Measurements from ENCODE around the gene PLA2G6. TPM values are rescaled to one million over a fixed set of nuclear protein-coding genes. Genes with fewer than 3 reads are reported as not detected.

Gene PLA2G6
- total RNA-seq, 2 experiments from 2014 or later = 65.0 to 72.0 TPM

GRCh38 chr22:38075105-38075825, 106.4 kb downstream of the PLA2G6 start:
- Mint-ChIP-seq H3K4me3 (no peak overlapping the region), H3K27ac (peak overlapping the region; percentile 64), H3K4me1 (no peaks in the 10 kb centered on the region), H3K36me3 (ENCODE audit: low read depth) (no peaks in the 10 kb centered on the region), H3K27me3 (peaks cover 9% of the 10 kb centered on the region), H3K9me3 (no peaks in the 10 kb centered on the region)
- ChIA-PET CTCF (no interaction called here), POLR2A (no interaction called here)
- DNase-seq = no peak

- H3K27ac Mint-ChIP-seq = no peak overlapping the region
- H3K27me3 Mint-ChIP-seq = peaks cover 1% of the 10 kb centered on the region
- no peaks in the 10 kb centered on the region for H3K9me3 Mint-ChIP-seq
- CTCF ChIA-PET = no interaction called here
- no peaks in the 10 kb centered on the region for H3K36me3 Mint-ChIP-seq (ENCODE audit: low read depth)
- no peak for DNase-seq
- H3K4me1 Mint-ChIP-seq = no peaks in the 10 kb centered on the region
- POLR2A ChIA-PET = no interaction called here
- no peak overlapping the region for H3K4me3 Mint-ChIP-seq
Observed at GRCh38 chr22:38074181-38075104, 107.2 kb downstream of the PLA2G6 start.

- no peak for DNase-seq
- H3K36me3 Mint-ChIP-seq (ENCODE audit: low read depth) = no peaks in the 10 kb centered on the region
- no peaks in the 10 kb centered on the region for H3K4me1 Mint-ChIP-seq
- H3K27ac Mint-ChIP-seq = no peak overlapping the region
- no peaks in the 10 kb centered on the region for H3K27me3 Mint-ChIP-seq
- POLR2A ChIA-PET = no interaction called here
- no peaks in the 10 kb centered on the region for H3K9me3 Mint-ChIP-seq
- H3K4me3 Mint-ChIP-seq = no peak overlapping the region
- CTCF ChIA-PET = interaction anchor here (0.6 kb wide), 1 partner anchor 817 kb away, joined by 4 read pairs; no protein-coding TSS in a partner anchor
Observed at GRCh38 chr22:38073150-38074130, 108.2 kb downstream of the PLA2G6 start.

GRCh38 chr22:38072322-38073149, 109.1 kb downstream of the PLA2G6 start:
- no peaks in the 10 kb centered on the region for H3K9me3 Mint-ChIP-seq
- no peaks in the 10 kb centered on the region for H3K36me3 Mint-ChIP-seq (ENCODE audit: low read depth)
- CTCF ChIA-PET = no interaction called here
- POLR2A ChIA-PET = no interaction called here
- no peak overlapping the region for H3K4me3 Mint-ChIP-seq
- H3K27me3 Mint-ChIP-seq = no peaks in the 10 kb centered on the region
- no peaks in the 10 kb centered on the region for H3K4me1 Mint-ChIP-seq
- no peak for DNase-seq
- H3K27ac Mint-ChIP-seq = no peak overlapping the region

GRCh38 chr22:38071421-38072321, 110.0 kb downstream of the PLA2G6 start:
- Mint-ChIP-seq H3K27me3 (no peaks in the 10 kb centered on the region), H3K4me3 (no peak overlapping the region), H3K9me3 (no peaks in the 10 kb centered on the region), H3K4me1 (no peaks in the 10 kb centered on the region), H3K27ac (no peak overlapping the region), H3K36me3 (ENCODE audit: low read depth) (no peaks in the 10 kb centered on the region)
- ChIA-PET CTCF (interaction anchor here (1.6 to 2.4 kb wide), 2 partner anchors 15 to 19 kb away, joined by 4 to 6 read pairs; partner anchors contain the start of gene PICK1), POLR2A (no interaction called here)
- no peak for DNase-seq

GRCh38 chr22:38070250-38070921, 111.2 kb downstream of the PLA2G6 start:
- CTCF ChIA-PET = interaction anchor here (0.9 to 2.4 kb wide), 3 partner anchors 13 to 30 kb away, joined by 3 to 6 read pairs (median 4); partner anchors contain the start of gene PICK1
- POLR2A ChIA-PET = interaction anchor here (0.7 kb wide), 1 partner anchor 21 kb away, joined by 3 read pairs; no protein-coding TSS in a partner anchor
- Mint-ChIP-seq H3K9me3 (no peaks in the 10 kb centered on the region), H3K36me3 (ENCODE audit: low read depth) (peaks cover 3% of the 10 kb centered on the region), H3K4me1 (no peaks in the 10 kb centered on the region), H3K4me3 (no peak overlapping the region), H3K27me3 (no peaks in the 10 kb centered on the region), H3K27ac (no peak overlapping the region)
- no peak for DNase-seq

- CTCF ChIA-PET = interaction anchor here (0.9 to 2.4 kb wide), 3 partner anchors 13 to 31 kb away, joined by 3 to 6 read pairs (median 4); partner anchors contain the start of gene PICK1
- H3K36me3 Mint-ChIP-seq (ENCODE audit: low read depth) = peaks cover 3% of the 10 kb centered on the region
- no peaks in the 10 kb centered on the region for H3K9me3 Mint-ChIP-seq
- POLR2A ChIA-PET = interaction anchor here (0.7 kb wide), 1 partner anchor 22 kb away, joined by 3 read pairs; no protein-coding TSS in a partner anchor
- no peaks in the 10 kb centered on the region for H3K27me3 Mint-ChIP-seq
- no peak overlapping the region for H3K27ac Mint-ChIP-seq
- DNase-seq = no peak
- no peaks in the 10 kb centered on the region for H3K4me1 Mint-ChIP-seq
- no peak overlapping the region for H3K4me3 Mint-ChIP-seq
Observed at GRCh38 chr22:38069372-38070249, 112.0 kb downstream of the PLA2G6 start.

GRCh38 chr22:38068641-38069371, 112.8 kb downstream of the PLA2G6 start:
- no peaks in the 10 kb centered on the region for H3K9me3 Mint-ChIP-seq
- H3K4me3 Mint-ChIP-seq = no peak overlapping the region
- no peak overlapping the region for H3K27ac Mint-ChIP-seq
- H3K27me3 Mint-ChIP-seq = no peaks in the 10 kb centered on the region
- no peak for DNase-seq
- CTCF ChIA-PET = no interaction called here
- POLR2A ChIA-PET = no interaction called here
- peaks cover 3% of the 10 kb centered on the region for H3K36me3 Mint-ChIP-seq (ENCODE audit: low read depth)
- H3K4me1 Mint-ChIP-seq = no peaks in the 10 kb centered on the region

GRCh38 chr22:38067761-38068360, 113.8 kb downstream of the PLA2G6 start:
- Mint-ChIP-seq H3K9me3 (no peaks in the 10 kb centered on the region), H3K4me3 (no peak overlapping the region), H3K4me1 (no peaks in the 10 kb centered on the region), H3K27ac (peak overlapping the region; percentile 57), H3K36me3 (ENCODE audit: low read depth) (peaks cover 5% of the 10 kb centered on the region), H3K27me3 (no peaks in the 10 kb centered on the region)
- POLR2A ChIA-PET = no interaction called here
- CTCF ChIA-PET = no interaction called here
- DNase-seq = no peak

Measured in activated CD4-positive, alpha-beta T cell treated with anti-CD3 and anti-CD28 coated beads, Interleukin-2, amount 10 ng/mL, durations not matched to agents 7 days and 5 days (primary cell).